ENCODE measurements around the gene TEX48. TPM values are rescaled to one million over a fixed set of nuclear protein-coding genes. Genes with fewer than 3 reads are reported as not detected.

TEX48 gene
- total and polyA plus RNA-seq, 2 donors (not counting 1 experiment from before 2014, with no cell fraction given), result not detected

- CTCF ChIA-PET, result interaction anchor here (0.9 to 1.6 kb wide), 3 partner anchors 9 to 327 kb away, joined by 3 to 7 read pairs (median 3); no protein-coding TSS in a partner anchor
- Mint-ChIP-seq H3K27me3 (peaks cover 19% of the 10 kb centered on the region), H3K4me1 (peaks cover 6% of the 10 kb centered on the region), H3K4me3 (no peak overlapping the region), H3K9me3 (ENCODE audit: insufficient read depth) (no peaks in the 10 kb centered on the region), H3K27ac (no peak overlapping the region)
- Histone ChIP-seq H3K79me2 (ENCODE audit: control insufficient read depth, insufficient read depth, low read length) (no peaks in the 10 kb centered on the region), H3K9ac (ENCODE audit: low read length) (no peak overlapping the region), H3K9me3 (ENCODE audit: control extremely low read depth in 1 of 3, control insufficient read depth in 2 of 3, insufficient read depth in 1 of 3, low read length in 2 of 3) (no peaks in the 10 kb centered on the region), H2AFZ (ENCODE audit: insufficient read depth, low read depth, low read length, poor library complexity, severe bottlenecking) (no peak overlapping the region), H3K27me3 (replicated peaks in 1 of 4; ENCODE audit: control extremely low read depth in 1 of 4, control insufficient read depth in 3 of 4, insufficient read depth in 4 of 4, low read length in 3 of 4) (peaks cover 0 to 2% (median 1%) of the 10 kb centered on the region in 4 experiments), H4K20me1 (ENCODE audit: control insufficient read depth, insufficient read depth, low read length, poor library complexity, severe bottlenecking) (no peaks in the 10 kb centered on the region), H3K4me2 (replicated peaks; ENCODE audit: low read depth, low read length, poor library complexity, severe bottlenecking) (no peak overlapping the region), H3K4me3 (ENCODE audit: control extremely low read depth in 1 of 5, extremely low read depth in 1 of 5, insufficient read depth in 1 of 5, low read depth in 2 of 5, low read length in 4 of 5) (no peak overlapping the region), H3K27ac (ENCODE audit: low read length in 2 of 2) (no peak overlapping the region), H3K4me1 (ENCODE audit: control insufficient read depth in 2 of 2, insufficient read depth in 2 of 2, low read length in 2 of 2) (no peaks in the 10 kb centered on the region), H3K36me3 (replicated peaks in 1 of 2; ENCODE audit: control extremely low read depth in 1 of 2, control insufficient read depth in 1 of 2, extremely low read depth in 1 of 2, insufficient read depth in 2 of 2, low read length in 1 of 2) (no peaks in the 10 kb centered on the region)
- WGBS (ENCODE audit: insufficient coverage), result no CpG with 5 or more reads among the region's 3 CpGs
- POLR2A ChIA-PET, result no interaction called here
- DNase-seq, result no peak
- intact Hi-C loops (cut with micrococcal nuclease), result no loop called here
- no peak for ATAC-seq (ENCODE audit: low read depth)
- TF ChIP-seq CTCF (IDR thresholded peaks at IDR 0.05), result no peak
- TF ChIP-seq EZH2 (IDR thresholded peaks at IDR 0.05; ENCODE audit: borderline replicate concordance, insufficient read depth, low read depth, low read length, poor library complexity, severe bottlenecking), result no peak
These were observed 7.1 kb upstream of the TEX48 start for GRCh38 chr9:114688909-114689610.

GRCh38 chr9:114688379-114688778 lies 6.4 kb upstream of the TEX48 start:
- H4K20me1 ChIP-seq (ENCODE audit: control insufficient read depth, insufficient read depth, low read length, poor library complexity, severe bottlenecking), result no peaks in the 10 kb centered on the region
- WGBS (ENCODE audit: insufficient coverage), result no CpG with 5 or more reads among the region's 4 CpGs
- no peaks in the 10 kb centered on the region for H3K36me3 ChIP-seq (replicated peaks in 1 of 2; ENCODE audit: control extremely low read depth in 1 of 2, control insufficient read depth in 1 of 2, extremely low read depth in 1 of 2, insufficient read depth in 2 of 2, low read length in 1 of 2)
- no peaks in the 10 kb centered on the region for H3K4me1 ChIP-seq (ENCODE audit: control insufficient read depth in 2 of 2, insufficient read depth in 2 of 2, low read length in 2 of 2)
- H3K27ac Mint-ChIP-seq, result no peak overlapping the region
- H3K4me3 ChIP-seq (ENCODE audit: control extremely low read depth in 1 of 5, extremely low read depth in 1 of 5, insufficient read depth in 1 of 5, low read depth in 2 of 5, low read length in 4 of 5), result no peak overlapping the region
- CTCF ChIA-PET, result interaction anchor here (0.6 to 1.6 kb wide), 5 partner anchors 9 to 327 kb away, joined by 3 to 7 read pairs (median 3); no protein-coding TSS in a partner anchor
- no peak overlapping the region for H3K4me3 Mint-ChIP-seq
- H3K27me3 ChIP-seq (replicated peaks in 1 of 4; ENCODE audit: control extremely low read depth in 1 of 4, control insufficient read depth in 3 of 4, insufficient read depth in 4 of 4, low read length in 3 of 4), result peaks cover 0 to 2% (median 0%) of the 10 kb centered on the region in 4 experiments
- peaks cover 6% of the 10 kb centered on the region for H3K4me1 Mint-ChIP-seq
- no peak overlapping the region for H2AFZ ChIP-seq (ENCODE audit: insufficient read depth, low read depth, low read length, poor library complexity, severe bottlenecking)
- intact Hi-C loops (cut with micrococcal nuclease), result no loop called here
- no peak overlapping the region for H3K27ac ChIP-seq (ENCODE audit: low read length in 2 of 2)
- no peaks in the 10 kb centered on the region for H3K9me3 Mint-ChIP-seq (ENCODE audit: insufficient read depth)
- no peak overlapping the region for H3K9ac ChIP-seq (ENCODE audit: low read length)
- DNase-seq, result no peak
- no peaks in the 10 kb centered on the region for H3K79me2 ChIP-seq (ENCODE audit: control insufficient read depth, insufficient read depth, low read length)
- TF ChIP-seq CTCF (IDR thresholded peaks at IDR 0.05) (no peak), EZH2 (IDR thresholded peaks at IDR 0.05; ENCODE audit: borderline replicate concordance, insufficient read depth, low read depth, low read length, poor library complexity, severe bottlenecking) (no peak)
- ATAC-seq (ENCODE audit: low read depth), result no peak
- no peak overlapping the region for H3K4me2 ChIP-seq (replicated peaks; ENCODE audit: low read depth, low read length, poor library complexity, severe bottlenecking)
- no peaks in the 10 kb centered on the region for H3K9me3 ChIP-seq (ENCODE audit: control extremely low read depth in 1 of 3, control insufficient read depth in 2 of 3, insufficient read depth in 1 of 3, low read length in 2 of 3)
- POLR2A ChIA-PET, result no interaction called here
- H3K27me3 Mint-ChIP-seq, result peaks cover 14% of the 10 kb centered on the region
